A673 (cell line): ENCODE measurements around the gene SLCO3A1. TPM values are rescaled to one million over a fixed set of nuclear protein-coding genes. Genes with fewer than 3 reads are reported as not detected.

Experiments used
- BruUV-seq: library from RNA; stranded (reverse); fragments of 400-500 nt; replicated peaks from 2 replicates; lab custom pipeline; 2021; lab: Mats Ljungman, UMichigan
- CTCF ChIA-PET: fragments of 300-600 bp; sonication (Branson Sonifier 250); formaldehyde crosslinking; loops from one replicate; lab custom pipeline; 2022; ENCODE audit warnings: antibody characterized with exemption; lab: Charles Lee
- POLR2A ChIA-PET: fragments of 300-600 bp; sonication (Branson Sonifier 250); formaldehyde crosslinking; loops from one replicate; lab custom pipeline; 2022; ENCODE audit warnings: antibody characterized with exemption; ENCODE audit not compliant: low non-redundant PET; lab: Charles Lee
- DNase-seq: peaks from one replicate; pipeline ENCODE4 v3.0.0-alpha.2; 2015; ENCODE audit warnings: low spot score
- H3K27ac ChIP-seq: fragments of 200-600 bp; sonication (generic); 2 replicates; pipeline ENCODE4 v1.5.1; 2016; ENCODE audit warnings: mixed run types, low read depth, mild to moderate bottlenecking, mixed read lengths, antibody characterized with exemption, low read length; ENCODE audit not compliant: poor library complexity, severe bottlenecking
- H3K27me3 ChIP-seq: fragments of 200-600 bp; sonication (generic); replicated peaks from 2 replicates; pipeline ENCODE4 v1.6.1; 2017; ENCODE audit warnings: mixed run types, low read depth, mild to moderate bottlenecking, mixed read lengths, antibody characterized with exemption, low read length; ENCODE audit not compliant: insufficient read depth, poor library complexity
- H3K36me3 ChIP-seq: fragments of 200-600 bp; sonication (generic); 2 replicates; pipeline ENCODE4 v1.6.1; 2016; ENCODE audit warnings: mixed run types, mild to moderate bottlenecking, mixed read lengths, antibody characterized with exemption, low read length; ENCODE audit not compliant: insufficient read depth, poor library complexity, severe bottlenecking
- H3K4me1 ChIP-seq: fragments of 200-600 bp; sonication (generic); 2 replicates; pipeline ENCODE4 v1.6.1; 2017; ENCODE audit warnings: mixed run types, mild to moderate bottlenecking, mixed read lengths, antibody characterized with exemption, low read length; ENCODE audit not compliant: insufficient read depth, poor library complexity, severe bottlenecking
- H3K4me3 ChIP-seq: fragments of 200-600 bp; sonication (generic); 2 replicates; pipeline ENCODE4 v1.5.1; 2016; ENCODE audit warnings: low read depth, mixed run types, mild to moderate bottlenecking, mixed read lengths, low read length; ENCODE audit not compliant: poor library complexity, severe bottlenecking
- H3K9me3 ChIP-seq: fragments of 200-600 bp; sonication (generic); 2 replicates; pipeline ENCODE4 v1.6.1; 2016; ENCODE audit warnings: mixed run types, low read depth, mild to moderate bottlenecking, mixed read lengths, antibody characterized with exemption, low read length; ENCODE audit not compliant: poor library complexity, severe bottlenecking
- CTCF ChIP-seq: fragments of 300-800, 200-600 bp; sonication (generic); conservative IDR thresholded peaks from 2 replicates; pipeline ENCODE4 v1.5.1; 2017; ENCODE audit warnings: low read depth, mild to moderate bottlenecking, antibody characterized with exemption, low read length, moderate library complexity, mixed read lengths
- EZH2 ChIP-seq: fragments of 200-600 bp; sonication (generic); IDR thresholded peaks from 2 replicates; pipeline ENCODE4 v1.6.1; 2017; ENCODE audit warnings: borderline replicate concordance, low read depth, mild to moderate bottlenecking, mixed read lengths, antibody characterized with exemption, low read length; ENCODE audit not compliant: poor library complexity, severe bottlenecking
- intact Hi-C: fragments of 100-400 bp; cut with micrococcal nuclease; formaldehyde crosslinking; loops from one replicate; pipeline ENCODE4 v1.10.0; 2022; ENCODE audit not compliant: unreplicated experiment
- total RNA-seq: library from RNA; stranded (reverse); gene quantifications from 2 replicates; pipeline ENCODE4 v1.2.3, GENCODE V29; 2021

The SLCO3A1 gene
- total RNA-seq, 1 experiment from 2014 or later, result 16.6 TPM

DNA sequence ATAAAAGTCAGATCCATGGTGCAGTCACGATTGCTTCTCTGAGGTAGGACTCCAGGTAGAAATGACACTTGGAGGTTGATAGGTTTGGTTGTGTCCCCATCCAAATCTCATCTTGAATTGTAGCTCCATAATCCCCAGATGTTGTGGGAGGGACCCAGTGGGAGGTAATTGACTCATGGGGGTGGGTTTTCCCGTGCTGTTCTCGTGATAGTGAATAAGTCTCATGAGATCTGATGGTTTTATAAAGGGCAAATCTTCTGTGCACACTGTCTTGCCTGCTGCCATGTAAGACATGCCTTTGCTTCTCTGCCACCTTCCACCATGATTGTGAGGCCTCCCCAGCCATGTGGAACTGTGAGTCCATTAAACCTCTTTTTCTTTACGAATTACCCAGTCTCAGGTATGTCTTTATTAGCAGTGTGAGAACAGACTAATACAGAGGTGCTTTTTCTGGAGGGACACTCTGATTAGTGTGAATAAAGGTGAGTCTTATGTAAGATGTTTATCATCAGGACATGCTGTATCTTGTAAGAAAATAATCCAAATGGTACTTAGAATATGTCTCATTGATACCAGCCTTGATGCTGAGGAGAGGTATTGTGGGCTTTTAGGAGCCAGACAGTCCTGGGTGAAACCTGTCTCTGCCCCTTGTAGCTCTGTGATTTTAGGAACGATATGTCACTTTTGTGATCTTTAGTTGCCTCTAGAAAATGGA lies 43.0 kb downstream of the SLCO3A1 start:
- intact Hi-C loops, result no loop called here
- TF ChIP-seq CTCF, result no peak
- no peak for TF ChIP-seq EZH2
- H3K27me3 ChIP-seq, result no peaks in the 10 kb centered on the region
- no peak overlapping the region for H3K4me3 ChIP-seq
- no peak overlapping the region for H3K27ac ChIP-seq
- POLR2A ChIA-PET, result interaction anchor here (0.6 kb wide), 1 partner anchor 45 kb away, joined by 3 read pairs; no protein-coding TSS in a partner anchor
- H3K4me1 ChIP-seq, result no peaks in the 10 kb centered on the region
- no TSS peak for BruUV-seq
- H3K36me3 ChIP-seq, result no peaks in the 10 kb centered on the region
- no peaks in the 10 kb centered on the region for H3K9me3 ChIP-seq
- CTCF ChIA-PET, result no interaction called here
- no peak for DNase-seq

DNA sequence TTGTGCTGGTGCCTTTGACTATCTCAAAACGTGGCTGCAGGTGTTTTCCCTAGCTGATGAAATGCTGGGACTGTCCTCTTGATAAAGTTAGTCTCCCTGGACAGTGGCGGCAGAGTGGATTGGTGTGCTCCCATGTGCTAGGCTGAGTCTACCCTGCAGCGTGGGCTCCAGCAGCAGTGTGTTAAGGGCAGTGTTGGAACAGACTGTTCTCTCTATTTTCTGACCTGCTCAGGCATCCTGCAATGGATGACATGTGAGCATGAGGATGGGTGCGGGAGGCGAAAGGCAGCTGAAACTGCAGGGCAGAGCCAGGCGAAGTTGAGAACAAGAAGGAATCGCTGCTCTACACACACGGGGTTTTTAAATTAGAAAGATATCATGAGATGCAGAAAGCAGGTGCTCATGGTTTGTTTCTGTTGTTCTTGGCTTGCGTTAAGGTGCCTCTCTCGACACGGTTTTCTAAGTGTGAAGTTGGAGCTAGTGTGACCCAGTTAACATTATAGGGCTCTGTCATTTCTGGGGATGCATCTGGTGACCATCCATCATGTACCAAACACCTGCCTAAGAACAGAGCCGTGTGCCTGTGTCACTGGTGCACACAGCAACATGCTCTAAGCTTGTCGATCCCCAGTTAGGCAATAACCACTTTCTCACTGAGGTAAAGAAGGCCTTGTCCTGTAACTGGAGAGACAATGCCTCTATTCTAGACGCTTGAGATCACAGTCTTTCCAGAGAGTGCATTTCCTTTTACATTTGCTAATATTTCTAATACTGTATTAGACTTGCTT lies 44.3 kb downstream of the SLCO3A1 start:
- TF ChIP-seq EZH2, result no peak
- TF ChIP-seq CTCF, result no peak
- POLR2A ChIA-PET, result no interaction called here
- Histone ChIP-seq H3K27me3 (no peaks in the 10 kb centered on the region), H3K4me1 (no peaks in the 10 kb centered on the region), H3K27ac (no peak overlapping the region), H3K4me3 (no peak overlapping the region), H3K9me3 (no peaks in the 10 kb centered on the region), H3K36me3 (no peaks in the 10 kb centered on the region)
- CTCF ChIA-PET, result no interaction called here
- BruUV-seq, result no TSS peak
- DNase-seq, result no peak
- intact Hi-C loops, result no loop called here

GRCh38 chr15:91898843-91899242 lies 45.3 kb downstream of the SLCO3A1 start:
- DNase-seq, result no peak
- CTCF ChIA-PET, result no interaction called here
- POLR2A ChIA-PET, result no interaction called here
- no peak for TF ChIP-seq CTCF
- TF ChIP-seq EZH2, result no peak
- Histone ChIP-seq H3K9me3 (no peaks in the 10 kb centered on the region), H3K4me3 (no peak overlapping the region), H3K27ac (no peak overlapping the region), H3K27me3 (no peaks in the 10 kb centered on the region), H3K36me3 (no peaks in the 10 kb centered on the region), H3K4me1 (no peaks in the 10 kb centered on the region)
- intact Hi-C loops, result no loop called here
- no TSS peak for BruUV-seq
